IPS DF 4.7 (cell line): ENCODE data around the gene RAB5A.
"Not testable (repeated sequence)": the region's sequence is repeated elsewhere in the genome, so short reads cannot be mapped to it uniquely, and the experiment has no call there.

Experiments
- DNase-seq: peaks from one replicate; pipeline ENCODE4 v3.0.0-alpha.2; 2013; ENCODE audit warnings: low spot score; ENCODE audit errors: extremely low read depth

The RAB5A gene

DNA sequence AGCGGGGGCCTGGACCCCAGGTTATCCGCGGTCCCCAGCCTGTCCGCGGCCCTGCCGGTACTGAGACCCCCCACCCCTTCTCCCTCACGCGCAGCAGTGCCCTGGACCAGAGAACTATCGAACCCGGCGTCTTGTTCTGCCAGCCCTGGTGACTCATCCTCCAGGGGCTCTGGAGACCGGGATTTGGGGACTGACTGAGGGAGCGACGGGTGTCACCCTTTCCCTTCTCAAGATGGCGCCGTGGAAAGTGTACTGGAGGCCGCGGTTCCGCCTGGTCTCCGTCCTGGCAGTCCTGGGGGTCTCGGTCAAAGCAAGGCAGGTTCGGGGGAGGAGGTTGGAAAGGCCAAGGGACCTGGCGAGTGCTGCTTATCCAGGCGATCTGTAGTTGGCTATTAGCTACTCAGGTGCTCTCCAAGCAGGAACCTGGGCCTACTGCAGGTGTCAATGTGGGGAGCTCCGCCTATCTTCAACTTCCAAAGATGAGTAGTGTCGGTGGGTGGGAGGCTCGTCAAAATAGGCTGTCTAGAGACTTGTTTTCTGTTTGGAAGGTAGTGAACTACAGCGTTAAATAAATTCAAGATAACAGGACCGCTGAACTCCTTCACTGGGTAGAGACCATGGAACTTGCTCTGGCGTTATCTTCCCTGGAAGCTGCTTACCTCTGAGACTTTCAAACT lies 790 bp downstream of the RAB5A start:
- no peak for DNase-seq

DNA sequence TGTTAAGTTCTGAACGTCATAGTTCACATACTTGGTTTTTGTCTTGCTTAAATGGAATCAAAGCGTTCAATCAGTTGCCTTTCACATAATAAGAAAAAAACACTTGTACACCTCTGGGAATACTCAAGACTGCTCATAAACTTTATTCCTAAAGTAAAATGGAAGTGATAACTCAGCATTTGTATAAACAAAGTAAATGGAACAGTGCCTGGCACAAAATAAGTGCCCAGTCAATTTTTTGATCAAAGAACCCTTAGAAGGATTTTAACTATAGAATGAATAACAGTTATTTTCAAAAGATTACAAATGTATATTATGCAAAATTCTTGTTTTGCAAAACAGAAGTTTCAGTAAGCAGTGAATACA lies 1.3 kb downstream of the RAB5A start:
- DNase-seq, result no peak

DNA sequence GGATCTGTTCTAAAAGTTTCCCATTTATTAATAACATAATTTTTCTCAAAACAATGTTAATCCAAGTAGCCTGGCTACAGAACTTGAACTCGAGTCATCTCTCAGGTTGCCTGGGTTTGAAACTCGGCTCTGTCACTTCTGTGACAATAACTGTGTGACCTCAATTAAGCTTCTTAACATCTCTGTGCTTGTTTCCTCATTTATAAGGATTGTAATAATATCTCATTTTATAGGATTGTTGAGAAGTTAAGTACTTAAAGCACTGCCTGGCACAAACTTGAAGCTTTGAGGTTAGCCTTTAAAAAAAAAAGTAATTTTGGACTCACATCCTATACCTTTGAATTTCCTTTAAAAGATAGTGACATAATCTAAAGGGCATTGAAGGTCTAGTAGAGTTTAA lies 3.4 kb downstream of the RAB5A start:
- no peak for DNase-seq

DNA sequence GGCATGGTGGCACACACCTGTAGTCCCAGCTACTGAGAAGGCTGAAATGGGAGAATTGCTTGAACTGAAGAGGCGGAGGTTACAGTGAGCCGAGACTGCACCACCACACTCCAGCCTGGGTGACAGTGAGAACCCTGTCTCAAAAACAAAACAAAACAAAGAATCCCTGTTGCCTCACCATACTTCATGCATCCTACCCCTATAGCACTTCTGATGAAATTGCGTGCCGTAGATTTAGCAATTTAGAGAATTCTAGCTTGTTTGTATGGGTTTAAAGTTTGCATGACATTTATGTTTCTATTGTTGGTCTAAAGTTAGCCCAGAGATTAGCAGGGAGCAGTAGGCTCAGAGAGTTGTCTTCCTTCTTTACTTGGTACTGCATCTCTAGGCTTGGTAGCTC lies 7.8 kb downstream of the RAB5A start:
- DNase-seq, result no peak

DNA sequence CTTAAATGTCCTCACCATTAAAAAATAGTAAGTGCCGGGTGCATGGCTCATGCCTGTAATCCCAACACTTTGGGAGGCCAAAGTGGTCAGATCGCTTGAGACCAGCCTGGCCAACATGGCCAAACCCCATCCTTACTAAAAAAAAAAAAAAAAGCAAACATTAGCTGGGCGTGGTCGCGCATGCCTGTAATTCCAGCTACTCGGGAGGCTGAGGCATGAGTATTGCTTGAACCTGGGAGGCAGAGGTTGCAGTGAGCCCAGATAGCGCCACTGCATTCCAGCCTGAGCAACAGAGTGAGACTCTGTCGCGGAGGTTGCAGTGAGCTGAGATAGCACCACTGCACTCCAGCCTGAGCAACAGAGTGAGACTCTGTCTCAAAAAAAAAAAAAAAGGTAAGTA lies 10.5 kb downstream of the RAB5A start:
- DNase-seq, result not testable (repeated sequence)

DNA sequence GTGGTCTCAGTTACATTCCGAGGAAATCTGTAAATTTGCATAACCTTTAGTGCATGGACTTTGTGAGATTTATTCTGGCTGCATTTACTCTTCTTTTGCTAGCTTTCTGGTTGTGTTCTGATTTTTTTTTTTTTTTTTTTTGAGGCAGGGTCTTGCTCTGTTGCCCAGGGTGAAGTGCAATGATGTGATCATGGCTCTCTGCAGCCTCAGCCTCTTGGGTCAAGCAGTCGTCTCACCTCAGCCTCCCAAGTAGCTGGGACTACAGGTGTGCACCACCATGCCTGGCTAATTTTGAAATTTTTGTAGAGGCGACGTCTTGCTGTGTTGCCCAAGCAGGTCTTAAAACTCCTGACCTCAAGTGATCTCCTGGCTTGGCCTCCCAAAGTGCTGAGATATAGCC lies 12.6 kb downstream of the RAB5A start:
- DNase-seq, result no peak

DNA sequence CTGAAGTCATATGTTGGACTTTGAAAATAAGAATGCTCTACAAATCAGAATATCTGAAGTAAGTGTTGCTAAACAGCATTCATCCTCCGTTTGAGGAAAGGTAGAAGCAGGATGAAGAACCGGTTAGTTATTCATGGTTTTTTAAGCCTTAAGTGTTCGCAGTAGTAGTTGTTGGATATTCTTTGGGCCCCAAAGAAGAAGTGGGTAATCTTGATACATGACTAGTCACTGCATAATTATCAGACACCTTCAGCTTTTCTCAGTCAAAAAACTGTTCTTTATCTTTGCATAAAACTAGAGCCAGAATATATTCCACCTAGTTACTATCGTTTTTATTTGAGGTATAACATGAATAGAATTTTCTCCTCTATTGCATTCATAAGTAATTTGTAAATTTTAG lies 13.8 kb downstream of the RAB5A start:
- DNase-seq, result no peak

DNA sequence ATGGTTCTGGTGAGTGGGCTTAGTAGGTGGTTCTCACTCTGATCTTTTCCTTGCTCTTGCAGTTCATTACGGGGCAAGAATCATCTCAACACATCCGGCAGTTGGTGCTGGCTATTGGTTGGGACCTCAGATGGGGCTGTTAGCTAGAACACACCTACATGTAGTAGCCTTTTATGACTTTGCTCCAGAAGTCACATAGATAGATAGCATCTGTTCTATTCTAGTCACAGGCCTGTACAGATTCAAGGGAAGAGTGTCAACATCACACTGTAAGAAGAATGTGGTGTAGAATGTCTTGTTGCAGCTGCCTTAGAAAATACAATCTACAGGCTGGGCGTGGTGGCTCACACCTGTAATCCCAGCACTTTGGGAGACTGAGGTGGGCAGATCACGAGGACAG lies 15.1 kb downstream of the RAB5A start:
- no peak for DNase-seq

DNA sequence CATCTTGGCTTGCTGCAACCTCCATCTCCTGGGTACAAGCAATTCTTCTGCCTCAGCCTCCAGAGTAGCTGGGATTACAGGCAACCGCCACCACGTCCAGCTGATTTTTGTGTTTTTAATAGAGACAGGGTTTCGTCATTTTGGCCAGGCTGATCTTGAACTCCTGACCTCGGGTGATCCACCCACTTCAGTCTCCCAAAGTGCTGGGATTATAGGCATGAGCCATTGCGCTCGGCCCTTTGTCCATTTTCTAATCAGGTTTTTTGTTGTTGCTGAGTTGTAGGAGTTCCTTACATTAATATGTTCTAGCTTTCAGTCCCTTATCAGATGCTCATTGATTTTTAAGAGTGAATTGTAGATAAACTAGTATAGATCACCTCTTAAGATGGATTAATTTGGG lies 20.3 kb downstream of the RAB5A start:
- no peak for DNase-seq

DNA sequence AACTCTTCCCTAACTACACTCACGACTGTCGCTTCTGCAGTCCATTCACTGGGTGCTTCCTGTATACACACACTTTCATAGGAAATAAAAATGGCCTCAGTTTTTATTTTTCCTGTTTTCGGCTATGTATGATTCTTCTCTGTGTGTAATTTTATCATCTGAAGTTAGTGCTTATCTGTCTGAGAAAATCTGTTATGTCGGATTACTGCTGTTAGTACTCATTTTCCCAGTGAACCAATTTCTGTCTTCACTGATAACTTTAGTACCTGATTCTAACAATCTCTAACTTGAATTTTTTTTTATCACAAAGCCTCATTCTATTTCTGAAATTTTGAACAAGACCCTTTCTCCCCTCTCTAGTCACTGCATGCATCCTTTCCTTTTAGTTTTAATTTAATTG lies 20.9 kb downstream of the RAB5A start:
- DNase-seq, result no peak

DNA sequence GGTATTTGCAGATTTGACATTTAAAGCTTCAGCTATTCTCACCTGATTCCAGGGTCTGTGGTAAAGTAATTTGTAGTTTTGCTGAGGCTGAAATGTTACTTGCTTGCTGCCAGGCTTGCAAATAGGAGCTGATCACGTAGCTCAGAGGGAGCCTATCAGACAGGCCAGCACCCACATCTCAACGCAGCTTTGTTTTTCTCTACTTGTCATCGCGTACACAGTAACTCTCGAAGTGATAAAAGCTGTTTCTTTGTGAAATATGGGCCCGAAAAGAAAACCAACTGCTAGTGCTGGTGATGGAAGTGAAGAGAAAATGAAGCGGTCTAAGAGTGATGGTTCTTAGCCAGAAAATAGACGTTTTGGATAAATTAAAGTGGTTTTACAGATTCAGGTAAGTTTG lies 23.4 kb downstream of the RAB5A start:
- no peak for DNase-seq

DNA sequence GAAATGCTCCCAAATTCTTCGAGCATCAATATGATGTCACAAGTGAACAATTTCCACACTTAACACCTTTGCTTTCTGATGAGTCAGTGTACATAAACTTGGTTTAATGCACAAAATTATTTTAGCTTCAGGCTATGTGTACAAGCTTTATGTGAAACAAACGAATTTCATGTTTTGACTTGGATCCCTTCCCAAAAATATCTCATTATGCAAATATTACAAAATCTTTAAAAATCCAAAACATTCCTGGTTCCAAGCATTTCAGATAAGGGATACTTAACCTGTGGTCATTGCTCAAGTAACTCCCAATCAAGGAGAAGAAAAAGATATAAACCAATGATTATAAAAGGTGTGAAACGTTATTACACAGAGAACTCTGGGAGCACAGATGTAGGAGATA lies 25.2 kb downstream of the RAB5A start:
- no peak for DNase-seq

DNA sequence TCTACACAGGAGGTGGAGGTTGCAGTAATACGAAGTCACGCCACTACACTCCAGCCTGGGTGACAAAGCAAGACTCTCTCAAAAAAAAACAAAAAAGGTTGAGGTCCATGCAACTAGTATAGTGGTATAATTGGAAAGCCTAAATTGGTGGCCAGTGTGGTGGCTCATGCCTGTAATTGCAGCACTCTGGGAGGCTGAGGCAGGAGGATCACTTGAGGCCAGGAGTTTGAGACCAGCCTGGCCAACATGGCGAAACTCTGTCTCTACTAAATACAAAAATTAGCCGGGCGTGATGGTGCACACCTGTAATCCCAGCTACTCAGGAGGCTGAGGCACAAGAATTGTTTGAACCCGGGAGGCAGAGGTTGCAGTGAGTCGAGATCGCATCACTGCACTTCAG lies 42.0 kb downstream of the RAB5A start:
- not testable (repeated sequence) for DNase-seq

DNA sequence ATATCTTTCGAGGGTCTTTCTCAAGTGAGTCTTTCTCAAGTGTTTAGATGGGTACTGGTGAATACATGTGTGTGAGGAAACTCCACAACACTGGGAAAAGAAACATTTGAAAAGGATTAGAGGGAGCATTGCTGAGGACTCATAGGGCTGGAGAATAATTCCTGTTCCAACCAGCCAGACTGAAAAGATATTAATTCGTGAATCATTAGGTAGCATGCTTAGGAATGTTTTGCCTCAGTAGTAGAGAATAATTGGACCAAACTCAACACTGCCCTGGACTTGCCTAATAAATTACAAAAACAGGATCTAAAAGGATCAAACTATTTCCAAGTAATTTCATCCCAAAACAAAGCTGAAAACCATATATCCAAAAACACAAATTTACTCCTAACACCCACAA lies 47.9 kb downstream of the RAB5A start:
- DNase-seq, result no peak

DNA sequence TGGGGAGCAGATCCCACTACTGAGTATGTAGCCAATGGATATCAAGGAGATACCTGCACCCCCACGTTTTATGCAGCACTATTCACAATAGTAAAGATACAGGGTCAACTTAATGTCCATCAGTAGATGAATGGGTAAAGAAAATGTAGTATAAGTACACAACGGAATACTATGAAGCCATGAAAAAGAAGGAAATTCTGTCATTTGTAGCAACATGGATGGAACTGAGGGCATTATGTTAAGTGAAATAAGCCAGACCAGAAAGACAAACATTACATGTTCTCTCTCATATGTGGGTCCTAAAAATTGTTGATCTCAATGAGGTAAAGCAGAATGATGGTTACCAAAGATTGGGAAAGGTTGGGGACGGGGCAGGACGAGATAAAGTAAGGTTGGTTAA lies 50.6 kb downstream of the RAB5A start:
- DNase-seq, result no peak

DNA sequence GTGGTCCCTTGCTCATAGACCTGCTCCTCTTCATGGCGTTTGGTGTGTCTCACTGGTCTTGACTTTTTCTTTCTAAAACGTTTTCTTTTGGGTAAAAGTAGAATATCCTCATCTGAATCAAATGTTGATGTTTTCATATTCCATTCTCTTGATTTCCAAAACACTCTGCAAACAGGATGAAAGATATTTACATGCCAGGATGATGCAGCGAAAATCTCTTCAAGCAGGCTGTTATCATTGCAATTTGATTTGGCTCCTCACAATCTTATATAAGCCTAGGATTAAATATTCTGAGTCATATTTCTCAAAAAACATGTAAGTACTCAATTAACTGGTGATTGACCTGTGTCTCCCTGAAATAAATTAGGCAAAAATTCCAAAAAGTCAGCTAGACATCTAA lies 55.0 kb downstream of the RAB5A start:
- no peak for DNase-seq

DNA sequence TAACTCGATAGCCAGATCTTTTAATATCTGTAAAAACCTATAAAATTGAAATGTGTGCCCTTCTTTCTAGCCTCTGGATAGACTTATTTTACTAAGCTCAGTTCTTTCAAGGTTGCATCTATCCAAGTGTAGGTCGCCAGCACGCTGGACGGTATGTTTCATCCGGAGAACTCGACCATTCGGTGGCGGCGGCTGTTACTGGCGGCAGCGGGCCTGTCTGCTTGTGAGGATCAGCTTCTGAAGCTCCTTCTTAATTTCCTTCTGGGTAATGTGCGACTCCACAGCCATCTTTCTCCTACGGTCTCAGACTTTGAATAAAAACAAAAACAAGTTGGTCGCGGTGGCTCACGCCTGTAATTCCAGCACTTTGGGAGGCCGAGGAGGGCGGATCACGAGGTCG lies 61.1 kb downstream of the RAB5A start:
- no peak for DNase-seq

DNA sequence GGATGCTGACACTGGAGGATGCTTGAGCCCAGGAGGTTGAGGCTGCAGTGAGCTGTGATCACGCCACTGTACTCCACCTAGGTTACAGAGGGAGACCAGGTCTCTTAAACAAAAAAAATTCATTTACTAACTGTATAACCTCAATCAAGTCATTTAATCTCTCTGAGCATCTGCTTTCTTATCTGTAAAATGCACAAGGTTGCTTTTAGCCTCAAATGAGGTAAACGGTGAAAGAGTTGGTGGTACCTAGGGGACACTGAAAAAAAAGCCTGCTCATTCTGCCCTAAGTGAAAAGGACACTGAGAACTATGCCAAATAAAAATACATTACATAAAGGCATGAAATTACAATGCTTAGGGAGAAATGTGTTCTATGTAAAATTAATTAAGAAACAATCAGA lies 61.7 kb downstream of the RAB5A start:
- DNase-seq, result no peak

DNA sequence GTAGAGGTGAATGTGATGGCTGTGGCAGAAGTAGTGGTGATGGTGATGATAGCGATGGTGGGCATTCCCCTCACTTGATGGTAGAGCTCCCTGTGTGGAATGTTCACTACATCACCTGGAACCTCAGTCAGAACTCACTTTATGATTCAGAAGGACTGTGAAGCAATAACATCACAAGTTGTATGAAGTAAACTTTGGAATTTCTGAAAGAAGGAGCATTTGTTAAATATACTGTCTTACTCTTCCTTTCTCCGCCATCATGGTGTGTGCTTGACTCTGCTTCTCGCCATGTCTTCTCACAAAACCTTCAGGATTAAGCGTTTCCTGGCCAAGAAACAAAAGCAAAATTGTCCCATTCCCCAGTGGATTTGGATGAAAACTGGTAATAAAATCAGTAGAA lies 65.3 kb downstream of the RAB5A start, which contains the start of gene PP2D1:
Gene PP2D1 (minus strand): TSS at position 101 of the 400 bp plus-strand sequence. CDS start 192 bp downstream, outside the sequence.
- no peak for DNase-seq

DNA sequence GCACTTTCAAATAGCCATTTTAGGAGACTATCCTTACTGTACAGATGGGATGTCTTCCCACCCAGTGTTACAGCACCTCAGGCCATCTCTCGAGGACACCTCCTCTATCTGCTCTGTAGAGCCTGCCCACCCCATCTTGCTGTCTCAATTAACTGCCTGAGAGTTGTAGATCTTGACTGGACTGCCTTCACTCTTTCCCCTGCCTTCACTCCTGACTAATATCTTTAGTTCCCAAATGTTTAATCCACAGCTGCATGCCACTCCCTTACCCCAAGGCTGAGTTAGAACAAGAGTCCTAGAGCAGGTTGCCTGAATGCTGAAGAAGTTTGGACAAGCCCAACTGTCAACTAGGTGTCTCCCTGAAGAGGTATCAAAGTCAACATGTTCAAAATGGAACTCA lies 66.5 kb downstream of the RAB5A start:
- no peak for DNase-seq

DNA sequence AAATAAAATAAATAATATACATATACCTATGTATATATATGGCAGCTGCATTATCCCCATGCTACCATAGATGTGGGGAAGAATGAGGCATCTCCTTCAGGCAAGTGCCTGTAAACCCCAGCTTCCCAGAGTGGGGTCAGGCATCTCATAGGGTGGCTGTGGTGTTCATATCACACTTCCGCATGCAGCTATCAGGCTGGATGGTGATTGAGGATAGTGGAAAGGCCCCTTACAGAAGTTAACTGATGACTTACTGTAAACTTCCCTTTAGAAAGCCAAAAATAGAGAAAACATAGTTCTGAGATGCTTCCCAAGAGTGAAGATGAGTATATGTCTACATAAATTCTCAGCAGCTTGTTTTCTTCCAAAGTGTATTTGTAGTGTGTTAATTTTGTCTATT lies 68.6 kb downstream of the RAB5A start:
- no peak for DNase-seq

DNA sequence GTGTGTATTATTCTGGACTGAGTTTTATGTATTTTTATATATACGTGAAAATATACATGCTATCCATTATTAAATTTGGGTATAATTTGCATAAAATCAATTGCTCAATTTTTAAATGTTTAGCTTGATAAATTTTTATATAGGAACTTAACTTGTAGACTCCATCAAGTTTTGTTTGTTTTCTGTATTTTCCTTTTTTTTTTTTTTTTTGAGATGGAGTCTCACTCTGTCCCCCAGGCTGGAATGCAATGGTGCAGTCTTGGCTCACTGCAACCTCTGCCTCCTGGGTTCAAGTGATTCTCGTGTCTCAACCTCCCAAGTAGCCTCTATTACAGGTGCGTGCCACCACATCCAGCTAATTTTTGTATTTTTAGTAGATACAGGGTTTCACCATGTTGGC lies 69.2 kb downstream of the RAB5A start:
- DNase-seq, result not testable (repeated sequence)

DNA sequence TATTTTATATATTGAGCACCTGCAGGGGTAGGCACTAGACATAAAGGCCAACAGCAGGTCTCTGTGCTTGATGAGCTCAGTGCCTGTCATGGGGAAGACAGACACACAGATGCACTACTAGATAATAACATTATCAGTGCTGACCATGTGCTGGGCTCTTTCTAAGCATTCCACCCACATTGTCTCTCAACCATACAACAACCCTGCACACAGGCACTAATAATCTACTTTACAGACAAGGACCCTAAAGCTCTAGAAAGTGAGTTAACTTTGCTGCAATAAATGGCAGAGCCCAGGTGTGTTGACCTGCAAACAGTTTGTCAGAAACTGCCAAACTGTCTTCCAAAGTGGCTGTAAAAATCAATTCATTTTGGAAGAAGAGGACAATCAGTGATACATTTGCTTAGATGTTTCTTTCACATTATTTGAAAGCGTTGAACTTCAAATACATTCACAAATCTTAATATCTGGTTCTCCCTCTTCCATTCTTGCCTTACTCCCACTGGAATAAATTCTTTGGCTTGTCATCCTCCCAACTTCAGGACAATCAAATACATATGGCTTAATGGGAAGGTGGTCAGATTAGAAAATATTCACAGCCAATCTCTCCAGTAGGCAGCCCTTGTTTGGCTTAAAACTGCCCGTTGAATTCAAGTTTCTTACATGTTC lies 76.2 kb downstream of the RAB5A start:
- DNase-seq, result no peak
